ENCODE measurements around the gene HUNK.

GRCh38 chr21:31901315-31901714 lies 28.5 kb downstream of the HUNK start:
- TF ChIP-seq CTCF (conservative IDR thresholded peaks at IDR 0.05) (no peak), EZH2 (IDR thresholded peaks at IDR 0.05; ENCODE audit: low read depth) (no peak)

Data from PC-9 (cell line).